ENCODE results near the gene PICALM.

PICALM gene

GRCh38 chr11:85914425-85914824 lies 154.5 kb downstream of the PICALM start:
- Histone ChIP-seq H3K27me3 (ENCODE audit: insufficient read depth, poor library complexity, severe bottlenecking) (no peaks in the 10 kb centered on the region), H3K4me3 (ENCODE audit: severe bottlenecking) (no peak overlapping the region), H3K27ac (ENCODE audit: poor library complexity, severe bottlenecking) (no peak overlapping the region), H3K4me1 (ENCODE audit: insufficient read depth, poor library complexity, severe bottlenecking) (no peaks in the 10 kb centered on the region), H3K36me3 (ENCODE audit: low read depth) (no peaks in the 10 kb centered on the region), H3K9me3 (ENCODE audit: severe bottlenecking) (no peaks in the 10 kb centered on the region)
- DNase-seq (ENCODE audit: low spot score) (no peak), ATAC-seq (ENCODE audit: low read depth) (no peak)
- TF ChIP-seq CTCF (IDR thresholded peaks at IDR 0.05; ENCODE audit: poor library complexity, severe bottlenecking) = no peak

GRCh38 chr11:85913513-85913912 lies 155.4 kb downstream of the PICALM start:
- H3K27me3 ChIP-seq (ENCODE audit: insufficient read depth, poor library complexity, severe bottlenecking) = no peaks in the 10 kb centered on the region
- H3K27ac ChIP-seq (ENCODE audit: poor library complexity, severe bottlenecking) = no peak overlapping the region
- no peak for DNase-seq (ENCODE audit: low spot score)
- no peaks in the 10 kb centered on the region for H3K4me1 ChIP-seq (ENCODE audit: insufficient read depth, poor library complexity, severe bottlenecking)
- no peak for ATAC-seq (ENCODE audit: low read depth)
- H3K9me3 ChIP-seq (ENCODE audit: severe bottlenecking) = no peaks in the 10 kb centered on the region
- no peak for TF ChIP-seq CTCF (IDR thresholded peaks at IDR 0.05; ENCODE audit: poor library complexity, severe bottlenecking)
- no peaks in the 10 kb centered on the region for H3K36me3 ChIP-seq (ENCODE audit: low read depth)
- H3K4me3 ChIP-seq (ENCODE audit: severe bottlenecking) = no peak overlapping the region

- H3K4me3 ChIP-seq (ENCODE audit: severe bottlenecking) = no peak overlapping the region
- H3K9me3 ChIP-seq (ENCODE audit: severe bottlenecking) = no peaks in the 10 kb centered on the region
- H3K27ac ChIP-seq (ENCODE audit: poor library complexity, severe bottlenecking) = no peak overlapping the region
- no peak for DNase-seq (ENCODE audit: low spot score)
- no peaks in the 10 kb centered on the region for H3K36me3 ChIP-seq (ENCODE audit: low read depth)
- no peaks in the 10 kb centered on the region for H3K27me3 ChIP-seq (ENCODE audit: insufficient read depth, poor library complexity, severe bottlenecking)
- no peak for TF ChIP-seq CTCF (IDR thresholded peaks at IDR 0.05; ENCODE audit: poor library complexity, severe bottlenecking)
- ATAC-seq (ENCODE audit: low read depth) = no peak
- no peaks in the 10 kb centered on the region for H3K4me1 ChIP-seq (ENCODE audit: insufficient read depth, poor library complexity, severe bottlenecking)
These were observed 156.5 kb downstream of the PICALM start for GRCh38 chr11:85912414-85912813.

All from RWPE2 (cell line).